ENCODE measurements around the gene LAD1. TPM values are rescaled to one million over a fixed set of nuclear protein-coding genes. Genes with fewer than 3 reads are reported as not detected.

The LAD1 gene
- total RNA-seq, 1 donor from 2014 or later, result 38.0 TPM

DNA sequence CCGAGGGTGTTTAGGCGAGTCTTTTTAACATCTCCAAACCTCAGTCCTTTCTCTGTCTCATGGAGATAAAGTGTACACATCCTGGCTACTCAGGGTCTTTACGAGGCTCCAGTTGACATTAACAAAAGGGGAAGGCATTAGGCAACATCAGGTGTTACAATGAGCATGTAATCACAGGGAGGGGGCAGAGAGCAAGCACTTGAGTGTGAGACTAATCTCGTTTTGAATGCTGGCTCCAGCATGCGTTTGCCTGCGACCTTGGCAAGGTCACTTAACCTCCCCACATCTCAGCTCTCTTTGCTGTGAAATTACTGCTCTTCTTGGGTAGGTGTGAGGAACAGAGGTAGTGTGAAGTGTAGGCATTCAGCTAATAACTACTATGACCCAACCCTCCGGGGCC, 24.8 kb downstream of the LAD1 start:
- no peak for TF ChIP-seq CTCF (IDR thresholded peaks at IDR 0.05; ENCODE audit: unreplicated experiment)
- no peak overlapping the region for H3K4me3 Mint-ChIP-seq (ENCODE audit: low read depth)
- no peak for DNase-seq (ENCODE audit: low spot score, unreplicated experiment)
- H3K27me3 Mint-ChIP-seq, result peaks cover 43% of the 10 kb centered on the region
- peaks cover 9% of the 10 kb centered on the region for H3K4me1 Mint-ChIP-seq (ENCODE audit: low read depth)
- H3K36me3 Mint-ChIP-seq (ENCODE audit: insufficient read depth), result no peaks in the 10 kb centered on the region
- no peaks in the 10 kb centered on the region for H3K9me3 Mint-ChIP-seq (ENCODE audit: low read depth)
- H3K27ac Mint-ChIP-seq, result no peak overlapping the region

DNA sequence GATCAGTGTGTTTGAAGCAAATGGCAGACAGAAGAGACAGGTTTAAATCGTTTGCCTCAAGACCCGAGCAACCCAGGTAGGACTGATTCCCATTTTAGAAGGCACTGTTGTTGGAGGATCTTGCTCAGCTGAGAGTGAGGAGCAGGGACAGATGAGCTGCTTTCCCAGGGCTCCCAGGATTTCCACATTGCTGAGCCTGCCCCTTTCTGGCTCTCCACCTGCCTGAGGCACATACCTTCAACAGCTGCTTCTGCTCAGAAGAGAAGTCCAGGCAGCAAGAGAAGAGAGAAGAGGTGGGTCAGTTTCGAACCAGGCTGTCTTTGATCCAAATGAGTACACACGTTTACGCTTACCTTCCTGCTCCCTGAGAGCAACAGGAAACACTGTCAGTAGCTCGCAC, 27.3 kb downstream of the LAD1 start:
- H3K36me3 Mint-ChIP-seq (ENCODE audit: insufficient read depth), result no peaks in the 10 kb centered on the region
- DNase-seq (ENCODE audit: low spot score, unreplicated experiment), result no peak
- peaks cover 53% of the 10 kb centered on the region for H3K27me3 Mint-ChIP-seq
- H3K4me3 Mint-ChIP-seq (ENCODE audit: low read depth), result no peak overlapping the region
- H3K27ac Mint-ChIP-seq, result no peak overlapping the region
- H3K4me1 Mint-ChIP-seq (ENCODE audit: low read depth), result peaks cover 5% of the 10 kb centered on the region
- TF ChIP-seq CTCF (IDR thresholded peaks at IDR 0.05; ENCODE audit: unreplicated experiment), result no peak
- H3K9me3 Mint-ChIP-seq (ENCODE audit: low read depth), result no peaks in the 10 kb centered on the region

DNA sequence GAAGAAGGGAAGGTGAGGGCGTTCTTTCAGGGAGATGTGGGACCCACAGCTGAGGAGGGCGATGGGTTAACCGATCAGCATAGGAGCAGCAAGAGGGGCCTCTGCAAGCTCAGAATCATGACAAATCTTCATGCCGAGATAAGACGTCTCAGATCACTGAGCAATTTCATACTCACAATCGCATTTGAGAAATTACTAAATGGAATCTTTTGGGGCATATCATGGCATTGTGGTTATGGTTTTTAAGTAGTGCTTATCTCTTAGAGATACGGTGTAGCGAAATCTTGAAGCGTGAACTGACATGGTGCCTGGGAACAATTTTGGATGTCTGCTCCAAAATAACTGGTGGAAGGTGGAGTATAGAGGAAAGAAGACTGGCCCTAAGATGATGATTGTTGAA, 27.8 kb downstream of the LAD1 start:
- no peak overlapping the region for H3K4me3 Mint-ChIP-seq (ENCODE audit: low read depth)
- peaks cover 2% of the 10 kb centered on the region for H3K4me1 Mint-ChIP-seq (ENCODE audit: low read depth)
- no peak overlapping the region for H3K27ac Mint-ChIP-seq
- no peaks in the 10 kb centered on the region for H3K36me3 Mint-ChIP-seq (ENCODE audit: insufficient read depth)
- no peak for TF ChIP-seq CTCF (IDR thresholded peaks at IDR 0.05; ENCODE audit: unreplicated experiment)
- peaks cover 53% of the 10 kb centered on the region for H3K27me3 Mint-ChIP-seq
- DNase-seq (ENCODE audit: low spot score, unreplicated experiment), result no peak
- no peaks in the 10 kb centered on the region for H3K9me3 Mint-ChIP-seq (ENCODE audit: low read depth)

DNA sequence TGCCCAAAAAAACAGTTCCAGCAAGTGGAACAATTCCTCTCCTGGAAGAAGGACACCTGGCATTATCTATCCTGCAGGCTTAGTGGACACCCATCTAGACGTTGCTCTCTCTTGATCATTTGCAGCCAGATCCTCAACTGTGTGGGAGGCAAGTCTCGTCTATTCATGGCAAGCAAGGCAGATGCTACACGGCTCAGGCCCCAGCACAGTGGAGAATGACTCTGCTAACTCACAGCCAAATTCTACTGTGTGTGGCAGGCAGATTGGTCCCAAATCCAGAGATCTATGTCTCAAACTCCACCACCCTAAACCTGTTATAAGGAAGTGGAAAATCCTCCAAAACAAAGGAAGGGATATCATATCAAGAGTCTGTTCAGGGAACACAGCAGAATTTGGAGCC, 28.6 kb downstream of the LAD1 start:
- Mint-ChIP-seq H3K27me3 (peaks cover 56% of the 10 kb centered on the region), H3K4me1 (ENCODE audit: low read depth) (peaks cover 1% of the 10 kb centered on the region), H3K27ac (no peak overlapping the region), H3K36me3 (ENCODE audit: insufficient read depth) (no peaks in the 10 kb centered on the region), H3K9me3 (ENCODE audit: low read depth) (no peaks in the 10 kb centered on the region), H3K4me3 (ENCODE audit: low read depth) (no peak overlapping the region)
- no peak for TF ChIP-seq CTCF (IDR thresholded peaks at IDR 0.05; ENCODE audit: unreplicated experiment)
- no peak for DNase-seq (ENCODE audit: low spot score, unreplicated experiment)

DNA sequence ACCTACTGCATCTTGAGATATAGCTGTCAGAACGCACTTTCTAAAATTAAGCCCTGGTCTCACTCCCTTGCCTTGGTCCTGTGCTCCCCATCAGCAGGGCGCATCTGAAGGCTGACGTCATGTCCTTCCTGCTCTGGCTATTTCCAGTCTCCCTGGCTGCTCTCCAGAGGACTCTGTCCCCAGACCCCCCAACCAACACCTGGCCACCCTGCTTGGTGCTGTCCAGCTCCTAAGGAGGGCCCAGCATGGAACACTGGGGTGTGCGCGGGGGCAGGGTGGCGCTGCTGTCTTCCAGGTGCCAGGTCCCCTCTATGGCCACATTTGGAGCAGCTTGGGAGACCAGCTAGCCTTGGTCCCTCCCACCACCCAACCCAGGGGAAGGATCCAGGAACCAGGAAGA, 29.9 kb downstream of the LAD1 start:
- Mint-ChIP-seq H3K36me3 (ENCODE audit: insufficient read depth) (no peaks in the 10 kb centered on the region), H3K4me3 (ENCODE audit: low read depth) (no peak overlapping the region), H3K27ac (no peak overlapping the region), H3K4me1 (ENCODE audit: low read depth) (no peaks in the 10 kb centered on the region), H3K27me3 (peaks cover 48% of the 10 kb centered on the region), H3K9me3 (ENCODE audit: low read depth) (no peaks in the 10 kb centered on the region)
- no peak for TF ChIP-seq CTCF (IDR thresholded peaks at IDR 0.05; ENCODE audit: unreplicated experiment)
- DNase-seq (ENCODE audit: low spot score, unreplicated experiment), result no peak

All from progenitor cell of endocrine pancreas (in vitro differentiated cells).